GM18511 (cell line): ENCODE data around the gene ANK2.
A peak's percentile ranks its signal among the peaks of the same experiment; 100 is the strongest.

Experiments
- ATAC-seq: cut with Tn5 transposase; IDR thresholded peaks from one replicate; pipeline ENCODE4 v1.9.1; 2021; ENCODE audit warnings: mild to moderate bottlenecking, moderate library complexity; ENCODE audit not compliant: unreplicated experiment

The ANK2 gene

DNA sequence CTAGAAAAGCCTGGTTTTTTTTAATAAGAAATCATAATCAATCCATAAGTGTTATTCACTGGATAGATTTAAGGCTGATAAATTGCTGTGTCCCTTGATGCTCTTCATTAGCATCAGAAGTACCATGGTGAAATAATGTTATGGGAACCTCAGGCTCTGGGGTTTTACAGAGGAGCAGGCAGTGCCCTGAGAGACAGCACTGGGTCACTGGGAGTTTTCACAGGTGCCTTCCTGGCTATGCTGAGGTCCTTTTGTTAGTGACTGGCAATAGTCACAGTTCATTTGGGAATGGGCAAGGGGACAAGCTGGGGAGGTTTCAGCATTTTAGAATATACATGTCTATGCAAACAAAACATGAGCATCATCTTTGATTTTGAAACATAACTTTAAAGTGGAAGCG is 38.6 kb downstream of the ANK2 start:
- no peak for ATAC-seq

DNA sequence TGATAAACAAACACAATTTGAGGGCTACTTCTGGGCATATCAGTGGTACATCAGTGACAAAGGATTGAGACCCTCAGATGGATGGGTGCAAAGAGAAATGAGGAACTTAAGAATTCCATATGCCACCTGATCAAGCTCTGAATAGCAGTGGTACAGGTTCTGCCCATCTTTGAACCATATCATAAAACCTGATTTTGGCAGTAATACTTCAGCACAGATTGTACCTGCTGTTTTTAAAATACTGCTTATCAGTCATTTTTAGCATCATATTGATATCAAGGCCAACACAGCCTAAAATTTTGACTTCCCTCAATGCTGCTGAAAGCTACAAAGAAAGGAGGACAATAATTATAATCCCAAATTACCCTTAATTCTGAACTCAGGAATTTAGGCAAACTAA is 41.5 kb downstream of the ANK2 start:
- ATAC-seq = no peak

DNA sequence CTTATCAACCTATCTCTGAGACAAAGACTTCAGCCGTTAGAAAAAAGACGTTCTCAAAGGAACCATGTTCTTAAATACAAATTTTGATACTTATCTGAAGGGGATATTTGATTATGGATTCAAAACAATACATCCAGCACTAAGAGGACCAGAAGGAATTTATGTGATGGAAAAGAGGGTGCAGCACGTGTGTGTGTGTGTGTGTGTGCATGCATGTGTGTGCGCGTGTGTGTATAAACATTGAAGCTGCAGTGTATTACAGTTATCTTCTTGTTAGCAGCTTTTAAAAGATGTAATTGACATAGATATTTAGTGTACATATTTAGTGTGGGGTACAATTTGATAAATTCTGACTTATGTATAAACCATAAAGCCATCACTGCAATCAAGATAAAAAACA is 44.9 kb downstream of the ANK2 start:
- no peak for ATAC-seq

DNA sequence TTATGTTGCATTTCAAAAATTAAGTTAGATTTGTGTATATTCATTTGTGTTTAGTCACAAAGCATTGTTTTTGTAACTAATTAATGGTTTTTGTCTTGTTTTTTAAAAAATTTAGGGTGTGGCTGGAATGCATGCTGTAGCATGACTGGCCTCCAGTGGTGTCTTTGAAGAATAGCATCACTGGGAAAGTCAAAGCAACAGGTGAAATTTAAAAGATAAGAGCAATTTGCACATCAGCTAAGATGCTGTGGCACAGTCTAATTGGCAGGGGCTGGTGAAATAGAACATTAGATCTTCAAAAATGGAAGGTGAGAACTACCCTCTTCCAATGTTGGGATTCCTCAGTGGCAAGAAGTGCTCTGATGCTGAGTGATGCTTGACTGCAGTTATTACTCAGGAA is 45.3 kb downstream of the ANK2 start:
- no peak for ATAC-seq

GRCh38 chr4:113101669-113102068 is 52.2 kb downstream of the ANK2 start:
- no peak for ATAC-seq

GRCh38 chr4:113103556-113103955 is 54.1 kb downstream of the ANK2 start:
- ATAC-seq = no peak

DNA sequence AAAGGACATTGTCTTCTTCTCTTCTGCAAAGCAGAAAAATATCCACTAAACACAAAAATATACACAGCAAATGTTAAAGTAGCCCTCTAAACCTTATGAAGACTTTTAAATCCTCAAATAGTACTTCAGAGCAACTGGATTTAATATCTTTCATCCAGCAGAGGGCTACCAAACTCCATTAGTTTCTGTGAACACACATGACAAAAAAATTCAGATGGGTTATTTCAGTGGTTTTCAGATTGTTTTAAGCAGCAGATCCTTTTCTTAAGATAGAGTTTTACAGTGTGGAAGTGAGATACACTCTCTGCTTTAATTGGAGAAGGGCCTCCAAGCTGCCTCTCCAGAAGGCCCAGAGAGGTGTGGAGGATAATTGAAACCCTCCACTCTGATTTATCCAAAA is 56.7 kb downstream of the ANK2 start:
- ATAC-seq = no peak

GRCh38 chr4:113109106-113109718 is 59.8 kb downstream of the ANK2 start:
- ATAC-seq = no peak

- ATAC-seq = no peak
These were observed 63.0 kb downstream of the ANK2 start for GRCh38 chr4:113112338-113112978.

- no peak for ATAC-seq
These were observed 63.7 kb downstream of the ANK2 start for GRCh38 chr4:113113151-113113550.

DNA sequence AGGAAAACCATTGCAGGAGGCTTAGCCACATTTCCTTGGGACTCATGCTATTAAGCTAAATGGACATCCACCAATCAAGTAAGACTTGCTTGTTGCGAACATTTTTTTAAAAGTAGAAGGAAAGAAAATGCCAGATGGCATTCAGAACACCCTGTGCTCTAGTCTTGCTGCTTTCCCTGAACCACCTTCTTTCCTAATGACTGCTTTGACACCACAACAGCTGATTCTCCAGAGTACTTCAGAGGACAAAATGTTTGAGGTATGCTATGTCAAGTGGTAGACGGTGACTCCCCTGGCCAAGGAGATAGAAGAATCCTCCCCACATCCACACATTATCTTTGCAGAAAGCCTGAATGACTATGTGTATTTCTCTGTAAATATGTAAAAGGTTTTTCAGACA is 65.4 kb downstream of the ANK2 start:
- ATAC-seq = no peak

GRCh38 chr4:113116414-113117357 is 67.2 kb downstream of the ANK2 start:
- ATAC-seq = peak; percentile 45

DNA sequence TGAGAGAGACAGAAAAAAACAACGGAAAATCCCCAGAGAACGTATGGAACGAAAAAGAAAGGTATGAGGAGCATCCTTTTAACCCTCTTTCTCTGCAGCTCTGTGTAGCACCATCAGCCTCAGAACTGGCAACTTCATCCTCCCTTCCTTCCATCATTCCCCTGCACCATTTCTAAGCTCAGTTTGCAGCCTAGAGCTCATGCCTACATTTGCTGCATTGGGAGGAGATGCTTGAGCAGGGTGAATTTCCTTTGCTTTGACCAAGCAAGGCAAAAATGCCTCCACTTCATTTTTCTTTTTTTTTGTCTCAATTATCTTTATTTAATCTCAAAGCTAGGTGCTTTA is 67.9 kb downstream of the ANK2 start:
- ATAC-seq = no peak

- ATAC-seq = no peak
These were observed 72.6 kb downstream of the ANK2 start for GRCh38 chr4:113122066-113122465.

- ATAC-seq = no peak
These were observed 76.0 kb downstream of the ANK2 start for GRCh38 chr4:113125418-113125817.

GRCh38 chr4:113131136-113131535 is 81.7 kb downstream of the ANK2 start:
- no peak for ATAC-seq

GRCh38 chr4:113131621-113132020 is 82.2 kb downstream of the ANK2 start:
- no peak for ATAC-seq

DNA sequence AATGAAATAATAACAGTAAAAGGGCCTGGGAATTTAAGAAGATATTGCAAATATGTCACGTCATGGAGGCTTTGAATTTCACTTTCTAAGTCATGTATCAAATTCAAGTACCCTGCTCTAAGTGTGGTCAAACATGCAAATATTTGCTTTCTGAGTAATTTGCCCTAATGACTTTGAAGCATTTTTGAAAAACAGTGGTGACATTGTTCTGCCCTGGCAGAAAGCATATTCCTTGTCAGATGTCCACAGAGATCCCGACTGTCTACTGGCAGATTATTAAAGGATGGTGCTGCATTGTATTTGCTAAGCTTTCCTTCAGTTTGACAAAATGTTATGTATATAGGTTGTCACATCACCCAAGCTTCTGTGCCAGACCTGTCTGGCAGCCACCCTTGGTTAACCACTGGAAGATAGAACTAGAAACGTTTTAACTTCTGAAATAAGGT is 92.5 kb downstream of the ANK2 start:
- peak; percentile 66 for ATAC-seq

DNA sequence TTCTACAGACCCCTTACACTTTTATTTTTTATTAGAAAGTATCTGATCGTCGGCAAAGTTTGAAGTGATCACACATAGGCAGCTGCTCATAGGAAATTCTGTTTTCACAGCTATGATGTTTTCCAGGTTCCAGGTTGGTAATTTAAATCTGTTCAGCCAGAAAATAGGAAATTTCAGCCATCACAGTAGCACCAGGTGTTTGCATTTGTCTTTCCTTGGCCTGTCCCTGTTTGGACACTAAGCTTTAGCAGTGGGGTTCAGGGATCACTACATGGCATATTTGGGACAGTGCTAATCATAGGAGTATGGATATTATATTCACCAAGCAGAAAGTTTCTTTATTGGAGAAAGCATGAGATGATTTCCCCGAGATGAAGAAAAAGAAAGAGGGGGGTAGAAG is 92.9 kb downstream of the ANK2 start:
- ATAC-seq = no peak

GRCh38 chr4:113144091-113144490 is 94.6 kb downstream of the ANK2 start:
- ATAC-seq = no peak

GRCh38 chr4:113145147-113145518 is 95.7 kb downstream of the ANK2 start:
- ATAC-seq = no peak
